Nephron progenitor cell (in vitro differentiated cells): ENCODE results near the gene VWA8.
A peak's percentile ranks its signal among the peaks of the same experiment; 100 is the strongest.

ENCODE experiments used
- DNase-seq: peaks from one replicate; pipeline ENCODE4 v3.0.0; 2021
- H3K27ac Mint-ChIP-seq: 2 replicates; pipeline ENCODE4 v1.8.0; 2021; ENCODE audit warnings: mild to moderate bottlenecking, moderate library complexity, mixed read lengths
- H3K27me3 Mint-ChIP-seq: 2 replicates; pipeline ENCODE4 v1.8.0; 2021; ENCODE audit warnings: mild to moderate bottlenecking, low read depth, mixed read lengths; ENCODE audit not compliant: poor library complexity
- H3K36me3 Mint-ChIP-seq: 2 replicates; pipeline ENCODE4 v1.8.0; 2021; ENCODE audit warnings: low read depth, mixed read lengths
- H3K4me1 Mint-ChIP-seq: 2 replicates; pipeline ENCODE4 v1.8.0; 2021; ENCODE audit warnings: mixed read lengths
- H3K4me3 Mint-ChIP-seq: 2 replicates; pipeline ENCODE4 v1.8.0; 2021; ENCODE audit warnings: mild to moderate bottlenecking, moderate library complexity, mixed read lengths
- H3K9me3 Mint-ChIP-seq: 2 replicates; pipeline ENCODE4 v1.8.0; 2021; ENCODE audit warnings: mild to moderate bottlenecking, moderate library complexity, mixed read lengths
- CTCF ChIP-seq: fragments of 200-600 bp; sonication (generic); IDR thresholded peaks from 2 replicates; pipeline ENCODE4 v1.5.0; 2021; ENCODE audit warnings: antibody characterized with exemption

VWA8 gene

GRCh38 chr13:41599619-41600018, 361.3 kb downstream of the VWA8 start:
- no peaks in the 10 kb centered on the region for H3K4me1 Mint-ChIP-seq
- H3K4me3 Mint-ChIP-seq, result no peak overlapping the region

GRCh38 chr13:41597348-41598041, 363.4 kb downstream of the VWA8 start:
- DNase-seq, result no peak
- Mint-ChIP-seq H3K36me3 (peaks cover 19% of the 10 kb centered on the region), H3K27ac (peak overlapping the region; percentile 1), H3K9me3 (peaks cover 3% of the 10 kb centered on the region), H3K27me3 (no peaks in the 10 kb centered on the region), H3K4me1 (no peaks in the 10 kb centered on the region), H3K4me3 (no peak overlapping the region)
- no peak for TF ChIP-seq CTCF

More at GRCh38 chr13:41599619-41600018, 361.3 kb downstream of the VWA8 start:
- Mint-ChIP-seq H3K27ac (no peak overlapping the region), H3K36me3 (peaks cover 17% of the 10 kb centered on the region), H3K9me3 (no peaks in the 10 kb centered on the region), H3K27me3 (no peaks in the 10 kb centered on the region)
- no peak for TF ChIP-seq CTCF
- DNase-seq, result no peak

DNA sequence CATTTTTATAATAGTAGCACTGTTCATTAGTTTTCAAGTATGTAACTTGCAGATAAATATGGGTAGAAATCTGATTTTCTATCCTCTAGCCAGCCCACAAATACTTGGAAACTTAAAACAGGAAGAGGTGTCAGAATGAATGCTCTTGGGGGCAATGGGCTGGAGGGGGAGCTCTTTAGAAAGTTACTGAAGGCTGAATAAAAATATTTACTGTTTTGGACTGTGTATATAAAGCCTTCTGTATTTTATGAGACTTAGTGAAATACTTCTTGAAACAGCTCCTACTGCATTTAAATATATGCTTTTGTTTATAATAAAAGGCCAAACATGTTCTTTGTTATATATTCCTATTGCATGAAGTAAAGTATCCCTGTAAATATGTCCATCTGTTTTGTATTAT, 364.7 kb downstream of the VWA8 start:
- Mint-ChIP-seq H3K4me1 (no peaks in the 10 kb centered on the region), H3K36me3 (peaks cover 21% of the 10 kb centered on the region), H3K9me3 (peaks cover 3% of the 10 kb centered on the region), H3K27ac (no peak overlapping the region), H3K4me3 (no peak overlapping the region), H3K27me3 (no peaks in the 10 kb centered on the region)
- TF ChIP-seq CTCF, result no peak
- DNase-seq, result no peak

- H3K27me3 Mint-ChIP-seq, result no peaks in the 10 kb centered on the region
- H3K4me1 Mint-ChIP-seq, result no peaks in the 10 kb centered on the region
- no peak for DNase-seq
- peaks cover 3% of the 10 kb centered on the region for H3K9me3 Mint-ChIP-seq
- TF ChIP-seq CTCF, result no peak
- peaks cover 21% of the 10 kb centered on the region for H3K36me3 Mint-ChIP-seq
- H3K4me3 Mint-ChIP-seq, result no peak overlapping the region
- no peak overlapping the region for H3K27ac Mint-ChIP-seq
These were observed 365.6 kb downstream of the VWA8 start for GRCh38 chr13:41595298-41595697.

GRCh38 chr13:41590643-41591042, 370.3 kb downstream of the VWA8 start:
- Mint-ChIP-seq H3K27me3 (peaks cover 3% of the 10 kb centered on the region), H3K4me1 (peaks cover 5% of the 10 kb centered on the region), H3K27ac (peak overlapping the region; percentile 86), H3K36me3 (peaks cover 43% of the 10 kb centered on the region), H3K9me3 (peaks cover 3% of the 10 kb centered on the region), H3K4me3 (no peak overlapping the region)
- DNase-seq, result no peak
- no peak for TF ChIP-seq CTCF

DNA sequence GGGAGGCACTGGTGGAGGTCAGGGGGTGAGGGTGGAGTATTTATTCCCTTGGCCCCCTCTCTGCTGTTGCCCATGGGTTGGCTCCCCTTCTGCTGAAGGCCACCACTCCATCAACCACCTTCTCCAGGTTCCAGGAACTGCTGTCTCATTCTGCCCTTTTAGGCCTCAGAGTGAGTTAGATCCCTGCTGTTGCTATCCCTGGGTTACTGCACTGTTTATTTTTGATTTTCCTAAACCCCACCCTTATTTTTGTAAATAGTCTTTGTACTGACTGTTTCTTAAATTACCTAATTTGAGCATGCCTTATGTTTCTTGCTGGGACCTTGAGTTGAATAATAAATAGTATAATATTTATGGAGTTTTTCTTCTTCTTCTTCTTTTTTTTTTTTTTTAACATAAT, 370.8 kb downstream of the VWA8 start:
- H3K27me3 Mint-ChIP-seq, result peaks cover 3% of the 10 kb centered on the region
- peaks cover 3% of the 10 kb centered on the region for H3K9me3 Mint-ChIP-seq
- peaks cover 43% of the 10 kb centered on the region for H3K36me3 Mint-ChIP-seq
- H3K4me1 Mint-ChIP-seq, result peaks cover 5% of the 10 kb centered on the region
- no peak for TF ChIP-seq CTCF
- H3K27ac Mint-ChIP-seq, result peak overlapping the region; percentile 86
- no peak for DNase-seq
- H3K4me3 Mint-ChIP-seq, result no peak overlapping the region
